Endothelial cell of umbilical vein (primary cell): Measurements from ENCODE around the gene TBX15.

Source experiments
- CTCF ChIP-seq, 2 donors: IDR thresholded peaks; 1 replicate in 1 of 2; 2 replicates in 1 of 2; pipeline ENCODE4 v1.5.1; 2011; ENCODE audit warnings: low read length in 2 of 2, mild to moderate bottlenecking in 2 of 2, moderate library complexity in 2 of 2, control low read depth in 1 of 2, inconsistent platforms in 1 of 2, low read depth in 1 of 2; ENCODE audit not compliant: insufficient read depth in 1 of 2; ENCODE audit errors: extremely low read depth in 1 of 2
- POLR2A ChIP-seq: IDR thresholded peaks from 2 replicates; pipeline ENCODE4 v1.6.1; 2012; ENCODE audit warnings: low read depth, mild to moderate bottlenecking, control low read depth, low read length

GRCh38 chr1:119007339-119007669, 19.2 kb upstream of the TBX15 start:
- no peak for TF ChIP-seq CTCF (IDR thresholded peaks at IDR 0.05; ENCODE audit: extremely low read depth in 1 of 2, insufficient read depth in 1 of 2, low read depth in 1 of 2, low read length in 2 of 2)
- no peak for TF ChIP-seq POLR2A
